T-helper 22 cell (primary cell): ENCODE measurements around the gene LTO1.

Source experiments
- DNase-seq: peaks from one replicate; pipeline ENCODE4 v3.0.0-alpha.2; 2020; ENCODE audit warnings: low read depth

Gene LTO1

GRCh38 chr11:69657456-69657910 is 17.7 kb downstream of the LTO1 start:
- DNase-seq = no peak

GRCh38 chr11:69656536-69657455 is 18.4 kb downstream of the LTO1 start:
- no peak for DNase-seq

DNA sequence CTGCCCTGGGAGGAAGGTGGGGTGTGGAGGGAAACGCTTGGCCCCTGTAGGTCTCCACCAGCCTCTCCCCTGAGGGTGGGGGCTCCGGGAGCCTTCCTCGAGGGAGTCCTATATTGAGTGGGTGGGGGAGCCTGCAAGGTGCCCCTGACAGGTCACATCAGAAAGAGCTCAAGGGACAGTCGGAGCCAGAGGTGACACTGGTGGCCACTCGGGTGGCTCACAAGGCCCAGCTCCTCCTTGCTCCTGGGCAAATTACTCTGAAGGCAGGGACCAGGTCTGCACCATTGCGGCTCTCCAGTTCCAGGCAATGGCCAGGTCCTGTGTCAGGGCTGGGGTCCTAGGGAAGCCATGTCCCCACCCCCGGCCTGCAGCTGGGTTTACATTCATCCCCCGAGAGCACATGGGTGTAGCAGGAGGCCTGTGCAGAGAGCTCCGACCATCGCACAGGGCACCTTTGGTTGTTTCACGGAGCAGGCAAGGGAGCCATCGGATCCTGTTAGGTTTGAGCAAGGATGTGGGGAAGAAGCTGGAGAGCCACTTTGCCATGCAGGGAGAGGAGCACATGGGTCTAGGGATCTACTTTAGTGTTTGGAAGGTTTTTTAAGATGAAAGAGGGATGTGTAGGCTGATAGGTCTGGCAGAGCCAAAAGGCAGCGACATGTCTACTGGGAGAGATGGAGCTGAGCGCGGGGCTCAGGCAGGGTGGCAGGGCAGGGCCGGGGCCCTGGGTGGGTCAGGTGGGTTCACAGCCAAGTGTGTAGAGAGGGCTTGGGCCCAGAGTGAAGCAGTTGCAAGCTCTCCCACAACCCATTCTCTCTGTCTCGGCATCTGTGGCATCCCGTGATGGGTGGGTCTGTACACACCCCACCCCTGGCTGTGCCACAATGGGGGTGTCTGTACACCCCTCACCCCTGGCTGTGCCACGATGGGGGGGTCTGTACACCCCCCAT is 19.4 kb downstream of the LTO1 start:
- no peak for DNase-seq

GRCh38 chr11:69654660-69655478 is 20.3 kb downstream of the LTO1 start:
- DNase-seq = no peak

GRCh38 chr11:69654001-69654659 is 21.0 kb downstream of the LTO1 start:
- no peak for DNase-seq

- no peak for DNase-seq
Observed at GRCh38 chr11:69653406-69653960, 21.7 kb downstream of the LTO1 start.

GRCh38 chr11:69652999-69653398 is 22.2 kb downstream of the LTO1 start:
- no peak for DNase-seq

- DNase-seq = no peak
Observed at GRCh38 chr11:69651834-69652620, 23.1 kb downstream of the LTO1 start.

DNA sequence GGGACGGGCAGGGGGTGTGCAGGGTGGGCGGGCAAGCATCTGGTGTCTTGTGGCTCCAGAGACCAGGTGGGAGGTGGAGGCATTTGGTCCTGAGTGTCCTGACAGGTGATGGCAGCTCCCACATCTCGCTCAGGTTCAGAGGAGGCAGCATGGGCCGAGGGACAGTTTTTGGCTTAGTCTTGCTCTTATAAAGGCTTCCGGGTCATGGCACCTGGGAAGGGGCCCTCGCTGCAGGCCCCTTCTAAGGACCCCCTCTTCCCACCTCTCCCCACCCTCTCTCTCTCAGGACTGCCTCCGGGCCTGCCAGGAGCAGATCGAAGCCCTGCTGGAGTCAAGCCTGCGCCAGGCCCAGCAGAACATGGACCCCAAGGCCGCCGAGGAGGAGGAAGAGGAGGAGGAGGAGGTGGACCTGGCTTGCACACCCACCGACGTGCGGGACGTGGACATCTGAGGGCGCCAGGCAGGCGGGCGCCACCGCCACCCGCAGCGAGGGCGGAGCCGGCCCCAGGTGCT is 24.3 kb downstream of the LTO1 start:
- no peak for DNase-seq

GRCh38 chr11:69650081-69650831 is 24.9 kb downstream of the LTO1 start:
- no peak for DNase-seq

- DNase-seq = no peak
Observed at GRCh38 chr11:69649576-69649900, 25.6 kb downstream of the LTO1 start.

- no peak for DNase-seq
Observed at GRCh38 chr11:69648679-69649575, 26.2 kb downstream of the LTO1 start.

- DNase-seq = no peak
Observed at GRCh38 chr11:69647761-69648497, 27.2 kb downstream of the LTO1 start.

DNA sequence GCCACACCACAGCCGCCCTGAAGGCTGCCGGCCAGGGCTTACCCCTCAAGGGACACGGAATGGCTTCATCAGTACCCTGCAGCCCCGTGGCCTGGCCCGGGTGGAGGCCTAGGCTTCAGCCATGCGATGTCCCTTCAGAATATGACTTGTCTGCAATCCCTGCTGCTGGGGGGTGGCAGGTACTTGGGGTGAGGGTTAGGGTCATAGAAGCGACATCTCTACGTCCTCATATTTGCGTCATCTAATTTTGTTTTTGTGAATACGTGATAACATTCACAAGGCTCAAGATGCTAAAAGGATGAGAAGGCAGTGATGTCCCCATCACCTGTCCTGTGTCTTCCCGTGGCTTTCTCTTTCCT is 27.8 kb downstream of the LTO1 start:
- no peak for DNase-seq

- no peak for DNase-seq
Observed at GRCh38 chr11:69646493-69647389, 28.4 kb downstream of the LTO1 start.

DNA sequence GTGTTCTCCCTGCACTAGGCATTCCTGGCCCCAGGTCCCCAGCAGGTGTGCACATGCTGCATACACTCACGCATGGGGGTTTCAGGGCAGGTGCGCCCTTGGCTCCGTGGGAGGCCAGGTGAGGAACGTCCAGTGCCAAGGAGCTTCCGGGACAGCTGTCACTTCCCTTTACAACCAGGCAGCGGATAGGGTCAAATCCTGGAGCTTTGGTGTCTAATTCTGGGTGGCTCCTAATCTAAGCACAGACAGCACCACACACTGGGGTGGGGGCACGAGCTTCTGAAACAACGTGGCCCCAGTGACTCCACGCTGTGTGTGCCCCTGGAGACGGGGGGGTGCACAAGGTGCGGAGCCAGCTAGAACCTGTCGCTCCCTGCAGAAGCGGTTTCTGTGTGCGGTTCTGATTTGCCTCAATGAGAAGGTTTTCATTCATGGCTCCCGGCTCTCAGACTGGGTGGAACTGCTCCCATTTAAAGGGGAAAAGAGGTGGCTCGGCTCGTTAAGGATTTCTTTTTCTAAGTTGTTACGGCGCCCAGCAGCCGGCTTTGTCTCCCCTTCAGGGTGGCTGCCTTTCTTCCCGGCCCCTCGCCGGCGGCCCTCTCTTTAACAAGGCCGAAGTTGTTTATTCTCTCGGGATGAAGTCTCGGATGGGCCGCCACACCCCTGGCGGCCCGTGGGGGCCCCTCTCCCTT is 29.2 kb downstream of the LTO1 start:
- no peak for DNase-seq
